ENCODE results near the gene CXCL3.

Gene CXCL3

GRCh38 chr4:74047152-74047551 lies 8.7 kb upstream of the CXCL3 start:
- POLR2A ChIA-PET, result no interaction called here
- CTCF ChIA-PET, result interaction anchor here (1.7 kb wide), 1 partner anchor 9 kb away, joined by 5 read pairs; no protein-coding TSS in a partner anchor
- no peak for DNase-seq (ENCODE audit: low read depth, low spot score)
- H3K4me3 ChIP-seq (ENCODE audit: low read depth, low read length), result no peak overlapping the region
- TF ChIP-seq CTCF (IDR thresholded peaks at IDR 0.05; ENCODE audit: insufficient read depth, low read length, missing control alignments), result no peak

DNA sequence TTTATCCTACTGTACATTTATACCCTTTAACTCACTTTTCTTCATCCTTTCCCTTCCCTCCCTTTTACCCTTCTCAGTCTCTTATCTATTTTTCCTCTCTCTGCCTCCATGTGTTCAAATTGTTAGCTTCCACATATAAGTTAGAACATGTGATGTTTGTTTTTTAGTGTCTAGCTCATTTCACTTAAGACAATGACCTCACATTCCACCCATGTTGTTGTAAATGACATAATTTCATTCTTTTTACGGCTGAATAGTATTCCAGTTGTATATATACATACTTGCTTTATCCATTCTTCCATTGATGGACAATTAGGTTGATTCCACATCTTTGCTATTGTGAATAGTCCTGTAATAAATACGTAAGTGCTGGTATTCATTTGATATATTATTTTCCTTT lies 7.3 kb upstream of the CXCL3 start:
- CTCF ChIA-PET, result interaction anchor here (1.9 kb wide), 1 partner anchor 11 kb away, joined by 9 read pairs; no protein-coding TSS in a partner anchor

DNA sequence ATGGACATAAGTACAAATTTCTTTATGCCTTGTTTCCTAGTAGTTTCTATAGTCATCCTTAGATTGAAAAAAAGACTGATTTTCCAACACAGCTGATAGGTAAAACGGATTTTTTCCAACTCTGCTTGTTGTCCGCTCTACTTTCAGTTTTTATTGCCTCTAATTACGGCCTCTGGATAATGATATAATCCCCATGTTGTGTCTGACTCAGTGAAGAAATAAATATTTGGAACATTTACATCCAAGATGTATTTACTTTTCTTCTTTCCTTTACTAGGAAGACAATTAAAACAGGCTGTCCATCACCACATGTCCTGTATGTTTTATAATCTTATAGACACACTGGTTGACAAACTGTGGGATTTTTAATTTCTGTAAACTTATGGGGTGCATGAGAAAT lies 6.8 kb upstream of the CXCL3 start:
- DNase-seq (ENCODE audit: low read depth, low spot score), result no peak
- ChIA-PET CTCF (interaction anchor here (1.9 kb wide), 1 partner anchor 11 kb away, joined by 9 read pairs; no protein-coding TSS in a partner anchor), POLR2A (no interaction called here)
- no peak for TF ChIP-seq CTCF (IDR thresholded peaks at IDR 0.05; ENCODE audit: insufficient read depth, low read length, missing control alignments)
- H3K4me3 ChIP-seq (ENCODE audit: low read depth, low read length), result no peak overlapping the region

More for the DNA sequence above, 7.3 kb upstream of the CXCL3 start:
- TF ChIP-seq CTCF (IDR thresholded peaks at IDR 0.05; ENCODE audit: insufficient read depth, low read length, missing control alignments), result no peak
- no peak overlapping the region for H3K4me3 ChIP-seq (ENCODE audit: low read depth, low read length)
- DNase-seq (ENCODE audit: low read depth, low spot score), result no peak
- POLR2A ChIA-PET, result interaction anchor here (0.7 kb wide), 1 partner anchor 10 kb away, joined by 3 read pairs; no protein-coding TSS in a partner anchor

- CTCF ChIA-PET, result interaction anchor here (1.9 kb wide), 1 partner anchor 12 kb away, joined by 9 read pairs; no protein-coding TSS in a partner anchor
- POLR2A ChIA-PET, result no interaction called here
- no peak for DNase-seq (ENCODE audit: low read depth, low spot score)
- TF ChIP-seq CTCF (IDR thresholded peaks at IDR 0.05; ENCODE audit: insufficient read depth, low read length, missing control alignments), result no peak
- H3K4me3 ChIP-seq (ENCODE audit: low read depth, low read length), result no peak overlapping the region
Observed at GRCh38 chr4:74044677-74045076, 6.2 kb upstream of the CXCL3 start.

- POLR2A ChIA-PET, result no interaction called here
Observed at GRCh38 chr4:74042681-74043080, 4.2 kb upstream of the CXCL3 start.

GRCh38 chr4:74041418-74041817 lies 2.9 kb upstream of the CXCL3 start:
- no peak overlapping the region for H3K4me3 ChIP-seq (ENCODE audit: low read depth, low read length)
- ChIA-PET CTCF (interaction anchor here (0.8 to 1.2 kb wide), 3 partner anchors 15 to 312 kb away, joined by 3 to 4 read pairs (median 4); no protein-coding TSS in a partner anchor), POLR2A (no interaction called here)
- no peak for DNase-seq (ENCODE audit: low read depth, low spot score)
- TF ChIP-seq CTCF (IDR thresholded peaks at IDR 0.05; ENCODE audit: insufficient read depth, low read length, missing control alignments), result no peak

More at GRCh38 chr4:74042681-74043080, 4.2 kb upstream of the CXCL3 start:
- CTCF ChIA-PET, result interaction anchor here (0.8 to 2.1 kb wide), 3 partner anchors 13 to 380 kb away, joined by 3 to 5 read pairs (median 4); no protein-coding TSS in a partner anchor
- DNase-seq (ENCODE audit: low read depth, low spot score), result no peak
- no peak for TF ChIP-seq CTCF (IDR thresholded peaks at IDR 0.05; ENCODE audit: insufficient read depth, low read length, missing control alignments)
- no peak overlapping the region for H3K4me3 ChIP-seq (ENCODE audit: low read depth, low read length)

Data from AG04449 (cell line).